Measurements from ENCODE around the gene SEMA6A. TPM values are rescaled to one million over a fixed set of nuclear protein-coding genes. Genes with fewer than 3 reads are reported as not detected.

The SEMA6A gene
- total RNA-seq, 1 experiment from 2014 or later: not detected

DNA sequence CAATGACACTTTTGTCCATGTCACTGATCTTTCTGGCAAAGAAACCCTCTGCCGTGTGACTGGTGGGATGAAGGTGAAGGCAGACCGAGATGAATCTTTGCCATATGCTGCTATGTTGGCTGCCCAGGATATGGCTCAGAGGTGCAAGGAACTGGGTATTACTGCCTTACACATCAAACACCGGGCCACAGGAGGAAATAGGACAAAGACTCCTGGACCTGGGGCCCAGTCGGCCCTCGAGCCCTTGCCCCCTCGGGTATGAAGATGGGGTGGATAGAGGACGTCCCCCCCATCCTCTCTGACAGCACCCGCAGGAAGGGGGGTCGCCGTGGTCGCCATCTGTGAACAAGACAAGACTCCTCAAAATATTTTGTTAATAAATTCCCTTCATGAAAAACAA is 12.0 kb downstream of the SEMA6A start:
- Histone ChIP-seq H3K4me3 (ENCODE audit: low read length) (no peak overlapping the region), H3K9me2 (replicated peaks; ENCODE audit: low read length) (no peaks in the 10 kb centered on the region), H2AFZ (ENCODE audit: low read length) (no peak overlapping the region), H4K20me1 (ENCODE audit: low read length) (no peaks in the 10 kb centered on the region), H3K4me1 (ENCODE audit: insufficient read depth, low read length) (no peaks in the 10 kb centered on the region), H3K36me3 (ENCODE audit: low read depth, low read length) (no peaks in the 10 kb centered on the region), H3K27ac (ENCODE audit: low read length) (no peak overlapping the region), H3F3A (ENCODE audit: low read length, unreplicated experiment) (no peaks in the 10 kb centered on the region), H3K9ac (ENCODE audit: low read length) (no peak overlapping the region), H3K9me3 (ENCODE audit: low read length) (no peaks in the 10 kb centered on the region), H3K4me2 (ENCODE audit: low read length) (no peak overlapping the region), H3K27me3 (ENCODE audit: low read length) (0 out of 2 replicates have a peak, but pooled peaks cover 14% of the 10 kb centered on the region), H3K79me2 (ENCODE audit: low read length) (no peaks in the 10 kb centered on the region)
- ATAC-seq (no peak), DNase-seq (no peak)
- TF ChIP-seq, protein P1, sequence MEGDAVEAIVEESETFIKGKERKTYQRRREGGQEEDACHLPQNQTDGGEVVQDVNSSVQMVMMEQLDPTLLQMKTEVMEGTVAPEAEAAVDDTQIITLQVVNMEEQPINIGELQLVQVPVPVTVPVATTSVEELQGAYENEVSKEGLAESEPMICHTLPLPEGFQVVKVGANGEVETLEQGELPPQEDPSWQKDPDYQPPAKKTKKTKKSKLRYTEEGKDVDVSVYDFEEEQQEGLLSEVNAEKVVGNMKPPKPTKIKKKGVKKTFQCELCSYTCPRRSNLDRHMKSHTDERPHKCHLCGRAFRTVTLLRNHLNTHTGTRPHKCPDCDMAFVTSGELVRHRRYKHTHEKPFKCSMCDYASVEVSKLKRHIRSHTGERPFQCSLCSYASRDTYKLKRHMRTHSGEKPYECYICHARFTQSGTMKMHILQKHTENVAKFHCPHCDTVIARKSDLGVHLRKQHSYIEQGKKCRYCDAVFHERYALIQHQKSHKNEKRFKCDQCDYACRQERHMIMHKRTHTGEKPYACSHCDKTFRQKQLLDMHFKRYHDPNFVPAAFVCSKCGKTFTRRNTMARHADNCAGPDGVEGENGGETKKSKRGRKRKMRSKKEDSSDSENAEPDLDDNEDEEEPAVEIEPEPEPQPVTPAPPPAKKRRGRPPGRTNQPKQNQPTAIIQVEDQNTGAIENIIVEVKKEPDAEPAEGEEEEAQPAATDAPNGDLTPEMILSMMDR (conservative IDR thresholded peaks at IDR 0.05; ENCODE audit: low read depth, low read length): no peak
- TF ChIP-seq EZH2phosphoT487 (IDR thresholded peaks at IDR 0.05; ENCODE audit: borderline replicate concordance, low read length): no peak
- no peak for TF ChIP-seq EZH2 (IDR thresholded peaks at IDR 0.05; ENCODE audit: low read length, unreplicated experiment)
- intact Hi-C loops (cut with micrococcal nuclease): no loop called here
- BruUV-seq (replicated peaks): no TSS peak
- ChIA-PET POLR2A (ENCODE audit: unreplicated experiment) (no interaction called here), CTCF (no interaction called here)

DNA sequence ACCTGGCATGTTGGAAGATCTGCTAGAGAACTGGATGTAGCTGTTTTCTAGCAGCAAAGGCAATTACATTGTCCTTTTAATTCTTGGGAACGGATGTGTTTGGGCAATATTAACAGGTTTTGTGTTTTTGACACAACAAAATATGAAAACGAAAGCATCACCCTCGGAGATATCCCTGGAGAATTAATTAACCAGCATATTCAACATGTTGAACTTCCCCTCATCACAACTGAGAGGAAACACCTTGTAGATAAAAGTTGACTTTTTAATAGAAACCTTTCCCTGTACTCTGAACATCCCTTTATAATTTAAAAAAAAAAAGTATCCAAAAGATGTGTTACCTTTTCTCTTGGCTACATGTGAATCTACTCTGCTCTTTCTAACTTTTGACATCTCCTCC is 13.0 kb downstream of the SEMA6A start:
- no TSS peak for BruUV-seq (replicated peaks)
- Histone ChIP-seq H2AFZ (ENCODE audit: low read length) (no peak overlapping the region), H3K27ac (ENCODE audit: low read length) (no peak overlapping the region), H3K9me2 (replicated peaks; ENCODE audit: low read length) (no peaks in the 10 kb centered on the region), H3K4me2 (ENCODE audit: low read length) (no peak overlapping the region), H3K9ac (ENCODE audit: low read length) (no peak overlapping the region), H3K27me3 (ENCODE audit: low read length) (0 out of 2 replicates have a peak, but pooled peaks cover 12% of the 10 kb centered on the region), H3K36me3 (ENCODE audit: low read depth, low read length) (no peaks in the 10 kb centered on the region), H3K4me3 (ENCODE audit: low read length) (no peak overlapping the region), H3K9me3 (ENCODE audit: low read length) (no peaks in the 10 kb centered on the region), H3F3A (ENCODE audit: low read length, unreplicated experiment) (no peaks in the 10 kb centered on the region), H4K20me1 (ENCODE audit: low read length) (no peaks in the 10 kb centered on the region), H3K4me1 (ENCODE audit: insufficient read depth, low read length) (no peaks in the 10 kb centered on the region), H3K79me2 (ENCODE audit: low read length) (no peaks in the 10 kb centered on the region)
- intact Hi-C loops (cut with micrococcal nuclease): no loop called here
- TF ChIP-seq EZH2 (IDR thresholded peaks at IDR 0.05; ENCODE audit: low read length, unreplicated experiment) (no peak), EZH2phosphoT487 (IDR thresholded peaks at IDR 0.05; ENCODE audit: borderline replicate concordance, low read length) (no peak)
- TF ChIP-seq, protein P1 (conservative IDR thresholded peaks at IDR 0.05; ENCODE audit: low read depth, low read length): no peak
- ATAC-seq (no peak), DNase-seq (no peak)
- POLR2A ChIA-PET (ENCODE audit: unreplicated experiment): no interaction called here
- CTCF ChIA-PET: no interaction called here

DNA sequence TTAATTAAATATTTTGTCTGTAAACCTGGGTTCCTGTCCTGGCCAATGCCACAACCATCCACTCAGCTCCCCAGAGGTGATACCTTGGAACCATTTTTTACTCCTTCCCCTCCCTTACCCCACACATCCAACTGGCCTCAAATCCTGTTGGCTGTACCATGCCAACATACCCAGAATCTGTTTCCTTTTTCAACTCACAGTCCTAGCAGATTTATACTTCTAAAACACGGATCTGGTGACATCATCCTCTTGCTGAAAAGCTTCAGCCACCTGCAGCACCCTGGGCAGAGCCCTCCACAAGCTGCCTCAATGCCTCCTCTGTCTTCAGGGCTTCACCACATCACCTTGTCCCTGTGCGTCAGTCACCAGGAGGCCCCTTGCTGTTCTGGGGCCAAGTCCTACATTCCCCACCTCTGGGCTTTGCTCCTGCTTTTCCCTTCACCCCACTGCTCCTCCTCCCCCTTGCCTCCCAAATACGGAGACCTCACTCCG is 14.9 kb downstream of the SEMA6A start:
- no peak for DNase-seq
- Histone ChIP-seq H3K4me2 (ENCODE audit: low read length) (no peak overlapping the region), H3K36me3 (ENCODE audit: low read depth, low read length) (no peaks in the 10 kb centered on the region), H3K9me3 (ENCODE audit: low read length) (no peaks in the 10 kb centered on the region), H3K4me1 (ENCODE audit: insufficient read depth, low read length) (no peaks in the 10 kb centered on the region), H3K27me3 (ENCODE audit: low read length) (0 out of 2 replicates have a peak, but pooled peaks cover 4% of the 10 kb centered on the region), H3K79me2 (ENCODE audit: low read length) (no peaks in the 10 kb centered on the region), H3K9ac (ENCODE audit: low read length) (no peak overlapping the region), H3F3A (ENCODE audit: low read length, unreplicated experiment) (no peaks in the 10 kb centered on the region), H3K27ac (ENCODE audit: low read length) (no peak overlapping the region), H2AFZ (ENCODE audit: low read length) (no peak overlapping the region), H3K9me2 (replicated peaks; ENCODE audit: low read length) (no peaks in the 10 kb centered on the region), H4K20me1 (ENCODE audit: low read length) (no peaks in the 10 kb centered on the region), H3K4me3 (ENCODE audit: low read length) (no peak overlapping the region)
- ChIA-PET CTCF (interaction anchor here (0.6 kb wide), 1 partner anchor 44 kb away, joined by 3 read pairs; no protein-coding TSS in a partner anchor), POLR2A (ENCODE audit: unreplicated experiment) (no interaction called here)
- ATAC-seq: no peak
- TF ChIP-seq EZH2 (IDR thresholded peaks at IDR 0.05; ENCODE audit: low read length, unreplicated experiment) (no peak), EZH2phosphoT487 (IDR thresholded peaks at IDR 0.05; ENCODE audit: borderline replicate concordance, low read length) (no peak)
- TF ChIP-seq, protein P1 (conservative IDR thresholded peaks at IDR 0.05; ENCODE audit: low read depth, low read length): no peak
- no TSS peak for BruUV-seq (replicated peaks)
- intact Hi-C loops (cut with micrococcal nuclease): loop anchor here (5.0 kb wide), 1 partner anchor 422 kb away; no protein-coding TSS in a partner anchor

Measured in PC-3 (cell line).